HEK293 (cell line): ENCODE data around the gene CIDEB.

Experiments used
- CTCF ChIA-PET: fragments of 350-600 bp; formaldehyde crosslinking; extraction: SDS; loops from one replicate; lab custom pipeline; 2021; ENCODE audit warnings: antibody characterized with exemption; lab: Yijun Ruan, JAX
- POLR2A ChIA-PET: fragments of 300-600 bp; formaldehyde crosslinking; extraction: SDS; loops from one replicate; lab custom pipeline; 2020; ENCODE audit warnings: antibody characterized with exemption, inconsistent platforms; lab: Yijun Ruan, JAX
- H3K27ac ChIP-seq: fragments of 200-500 bp; sonication (Bioruptor generic); 2 replicates; pipeline ENCODE4 v1.5.1; 2014; ENCODE audit warnings: low read depth, low read length, control low read depth, inconsistent platforms; ENCODE audit errors: extremely low read depth
- H3K36me3 ChIP-seq, 2 experiments: fragments of 200-500 bp in 1 of 2; sonication (Bioruptor generic) in 1 of 2; 1 replicate in 1 of 2; 2 replicates in 1 of 2; pipeline ENCODE4 v1.5.1; 2014 to 2017; ENCODE audit warnings: inconsistent platforms in 2 of 2, low read length in 2 of 2; ENCODE audit not compliant: control insufficient read depth in 2 of 2, insufficient read depth in 1 of 2
- H3K4me1 ChIP-seq: fragments of 200-500 bp; sonication (Bioruptor generic); 2 replicates; pipeline ENCODE4 v1.5.1; 2014; ENCODE audit warnings: mild to moderate bottlenecking, low read length, inconsistent platforms; ENCODE audit not compliant: control insufficient read depth, insufficient read depth
- H3K4me3 ChIP-seq: 2 replicates; pipeline ENCODE4 v1.5.1; 2011; ENCODE audit warnings: low read depth, mild to moderate bottlenecking, control low read depth, low read length, moderate library complexity
- H3K9me3 ChIP-seq: fragments of 200-500 bp; sonication (Bioruptor generic); 2 replicates; pipeline ENCODE4 v1.5.1; 2014; ENCODE audit warnings: low read depth, low read length, inconsistent platforms; ENCODE audit not compliant: control insufficient read depth, insufficient read depth
- HOXA7 ChIP-seq: sonication (generic); formaldehyde crosslinking; IDR thresholded peaks from 2 replicates; pipeline ENCODE4 v1.8.1; 2022; ENCODE audit warnings: missing genetic modification reagents, borderline replicate concordance
- MEIS1 ChIP-seq: sonication (generic); formaldehyde crosslinking; IDR thresholded peaks from 2 replicates; pipeline ENCODE4 v1.8.1; 2022; ENCODE audit warnings: missing genetic modification reagents, mild to moderate bottlenecking, borderline replicate concordance
- SP3 ChIP-seq: fragments of 450-650 bp; formaldehyde crosslinking; IDR thresholded peaks from 2 replicates; pipeline ENCODE4 v1.5.1; 2016; ENCODE audit warnings: missing biosample characterization, missing genetic modification characterization
- TRIM28 ChIP-seq: IDR thresholded peaks from 2 replicates; pipeline ENCODE4 v1.6.1; 2011; ENCODE audit warnings: low read length, control low read depth, borderline replicate concordance
- TSHZ1 ChIP-seq: fragments of 450-650 bp; formaldehyde crosslinking; IDR thresholded peaks from 2 replicates; pipeline ENCODE4 v1.5.1; 2016; ENCODE audit warnings: missing biosample characterization, missing genetic modification characterization, borderline replicate concordance
- ZBTB11 ChIP-seq: fragments of 450-650 bp; formaldehyde crosslinking; conservative IDR thresholded peaks from 2 replicates; pipeline ENCODE4 v1.5.1; 2016; ENCODE audit warnings: low read depth, missing biosample characterization, missing genetic modification characterization
- ZIC2 ChIP-seq: fragments of 450-650 bp; formaldehyde crosslinking; IDR thresholded peaks from 2 replicates; pipeline ENCODE4 v1.5.1; 2016; ENCODE audit warnings: missing biosample characterization, missing genetic modification characterization
- ZNF114 ChIP-seq: fragments of 450-650 bp; formaldehyde crosslinking; IDR thresholded peaks from 2 replicates; pipeline ENCODE4 v1.5.0; 2017; ENCODE audit warnings: missing biosample characterization, missing genetic modification characterization
- ZNF133 ChIP-seq: fragments of 450-650 bp; formaldehyde crosslinking; IDR thresholded peaks from 2 replicates; pipeline ENCODE4 v1.5.1; 2016; ENCODE audit warnings: missing biosample characterization, missing genetic modification characterization
- ZNF169 ChIP-seq: fragments of 450-650 bp; formaldehyde crosslinking; IDR thresholded peaks from 2 replicates; pipeline ENCODE4 v1.5.1; 2016; ENCODE audit warnings: missing biosample characterization, missing genetic modification characterization
- ZNF266 ChIP-seq: fragments of 450-650 bp; formaldehyde crosslinking; IDR thresholded peaks from 2 replicates; pipeline ENCODE4 v1.5.1; 2016; ENCODE audit warnings: missing biosample characterization, missing genetic modification characterization, low read depth
- ZNF280D ChIP-seq: fragments of 450-650 bp; formaldehyde crosslinking; IDR thresholded peaks from 2 replicates; pipeline ENCODE4 v1.5.1; 2016; ENCODE audit warnings: missing biosample characterization, missing genetic modification characterization
- ZNF292 ChIP-seq: fragments of 450-650 bp; formaldehyde crosslinking; IDR thresholded peaks from 2 replicates; pipeline ENCODE4 v1.5.1; 2016; ENCODE audit warnings: low read depth, missing biosample characterization, missing genetic modification characterization, borderline replicate concordance
- ZNF311 ChIP-seq: fragments of 450-650 bp; formaldehyde crosslinking; IDR thresholded peaks from 2 replicates; pipeline ENCODE4 v1.5.1; 2017; ENCODE audit warnings: missing biosample characterization, missing genetic modification characterization, borderline replicate concordance
- ZNF324 ChIP-seq: fragments of 450-650 bp; formaldehyde crosslinking; IDR thresholded peaks from 2 replicates; pipeline ENCODE4 v1.5.1; 2016; ENCODE audit warnings: missing biosample characterization, missing genetic modification characterization
- ZNF548 ChIP-seq: fragments of 450-650 bp; formaldehyde crosslinking; IDR thresholded peaks from 2 replicates; pipeline ENCODE4 v1.5.1; 2016; ENCODE audit warnings: missing biosample characterization, missing genetic modification characterization
- ZNF768 ChIP-seq: fragments of 450-650 bp; formaldehyde crosslinking; IDR thresholded peaks from 2 replicates; pipeline ENCODE4 v1.5.1; 2018; ENCODE audit warnings: missing biosample characterization, mild to moderate bottlenecking, missing genetic modification characterization
- ZXDB ChIP-seq: fragments of 450-650 bp; formaldehyde crosslinking; IDR thresholded peaks from 2 replicates; pipeline ENCODE4 v1.5.1; 2016; ENCODE audit warnings: missing biosample characterization, missing genetic modification characterization

The CIDEB gene

GRCh38 chr14:24263848-24264247, 43.9 kb downstream of the CIDEB start:
- Histone ChIP-seq H3K4me1 (no peaks in the 10 kb centered on the region), H3K4me3 (no peak overlapping the region), H3K27ac (no peak overlapping the region), H3K9me3 (no peaks in the 10 kb centered on the region), H3K36me3 (peaks cover 0 to 30% of the 10 kb centered on the region in 2 experiments; a peak in 1 of 3 replicates)
- CTCF ChIA-PET: no interaction called here
- TF ChIP-seq ZBTB11 (tag by site-specific recombination): no peak
- no peak for TF ChIP-seq ZNF114 (tag by site-specific recombination)
- no peak for TF ChIP-seq ZNF768
- TF ChIP-seq TSHZ1 (tag by site-specific recombination): no peak
- POLR2A ChIA-PET: interaction anchor here (3.2 to 3.6 kb wide), 2 partner anchors 7 to 21 kb away, joined by 14 to 16 read pairs; partner anchors contain the start of genes RABGGTA and TINF2

- ChIA-PET POLR2A (interaction anchor here (3.2 to 3.6 kb wide), 2 partner anchors 8 to 20 kb away, joined by 14 to 16 read pairs; partner anchors contain the start of genes RABGGTA and TINF2), CTCF (interaction anchor here (1.0 to 1.4 kb wide), 4 partner anchors 18 to 89 kb away, joined by 3 to 6 read pairs (median 4); partner anchors contain the start of gene TINF2)
These were observed 44.7 kb downstream of the CIDEB start, which contains the start of gene TGM1 for GRCh38 chr14:24262821-24263733. Gene TGM1, minus strand, starts transcription at chr14:24263177. Its CDS starts 825 bp downstream, at chr14:24262352.

GRCh38 chr14:24261969-24262327, 45.8 kb downstream of the CIDEB start:
- H3K9me3 ChIP-seq: no peaks in the 10 kb centered on the region
- H3K36me3 ChIP-seq: peaks cover 0 to 18% of the 10 kb centered on the region in 2 experiments; a peak in 1 of 3 replicates
- ChIA-PET CTCF (interaction anchor here (0.6 to 1.4 kb wide), 4 partner anchors 15 to 71 kb away, joined by 3 to 6 read pairs (median 4); partner anchors contain the start of gene TINF2), POLR2A (interaction anchor here (1.2 to 3.6 kb wide), 3 partner anchors 9 to 121 kb away, joined by 3 to 16 read pairs (median 14); partner anchors contain the start of genes EMC9, RABGGTA and TINF2)
- H3K4me1 ChIP-seq: no peaks in the 10 kb centered on the region
- H3K4me3 ChIP-seq: no peak overlapping the region
- no peak overlapping the region for H3K27ac ChIP-seq
- TF ChIP-seq ZNF133: no peak
- TF ChIP-seq ZNF169 (tag by site-specific recombination): no peak
- no peak for TF ChIP-seq ZNF324 (tag by site-specific recombination)
- TF ChIP-seq MEIS1 (CRISPR knock-in tag): no peak
- TF ChIP-seq ZNF280D (tag by site-specific recombination): no peak
- no peak for TF ChIP-seq ZXDB
- TF ChIP-seq HOXA7 (CRISPR knock-in tag): no peak
- no peak for TF ChIP-seq TRIM28
- TF ChIP-seq ZNF548 (tag by site-specific recombination): no peak
- TF ChIP-seq ZNF292 (tag by site-specific recombination): no peak
- TF ChIP-seq ZIC2 (tag by site-specific recombination): no peak
- no peak for TF ChIP-seq ZNF311 (tag by site-specific recombination)
- no peak for TF ChIP-seq ZNF266 (tag by site-specific recombination)

More at GRCh38 chr14:24262821-24263733, 44.7 kb downstream of the CIDEB start, which contains the start of gene TGM1:
- TF ChIP-seq SP3 (tag by site-specific recombination) (0 out of 2 replicates have a peak, but pooled peaks have one; percentile 33), ZIC2 (tag by site-specific recombination) (no peak)
- Histone ChIP-seq H3K36me3 (peaks cover 0 to 27% of the 10 kb centered on the region in 2 experiments; a peak in 1 of 3 replicates), H3K4me3 (no peak within 1 kb of the TSS), H3K4me1 (no peaks in the 10 kb centered on the region), H3K27ac (no peak within 1 kb of the TSS), H3K9me3 (no peaks in the 10 kb centered on the region)
